ENCODE data around the gene NFE2L1. TPM values are rescaled to one million over a fixed set of nuclear protein-coding genes. Genes with fewer than 3 reads are reported as not detected.

Gene NFE2L1
- total and polyA plus RNA-seq, 9 of the 15 experiments (the other 6 are each of a cell fraction or from before 2014, with no cell fraction given) = 2.0 to 68.6 (median 39.7) TPM

- TF ChIP-seq E2F8 (IDR thresholded peaks at IDR 0.05; ENCODE audit: low read depth, partially characterized antibody) (peak; percentile 55), NFE2L1 (tag; IDR thresholded peaks at IDR 0.05; ENCODE audit: borderline replicate concordance, low read depth) (no peak), NONO (IDR thresholded peaks at IDR 0.05; ENCODE audit: low read depth in 2 of 2, low read length in 1 of 2) (0 out of 4 replicates have a peak, but pooled peaks of 1 of the 2 experiments have one; percentile 32), SLC30A9 (CRISPR knock-in tag; IDR thresholded peaks at IDR 0.05) (no peak), GATA2 (CRISPR knock-in tag; IDR thresholded peaks at IDR 0.05) (no peak), ATF7 (IDR thresholded peaks at IDR 0.05) (peak; percentile 83; the same call in 1 of the 2 replicates), TAF7 (tag; IDR thresholded peaks at IDR 0.05) (peak; percentile 53; the same call in 1 of the 2 replicates), ZNF12 (CRISPR knock-in tag; IDR thresholded peaks at IDR 0.05) (no peak; the same call in none of the 2 replicates), ZZZ3 (IDR thresholded peaks at IDR 0.05) (no peak), YY1 (IDR thresholded peaks at IDR 0.05; ENCODE audit: borderline replicate concordance in 1 of 3, control insufficient read depth in 1 of 3, extremely low read depth in 1 of 3, insufficient read depth in 3 of 3, insufficient read length in 1 of 3, insufficient replicate concordance in 2 of 3, low read depth in 1 of 3, low read length in 2 of 3) (peak in 2 of 3 experiments; percentile 1 to 60), AFF1 (IDR thresholded peaks at IDR 0.05; ENCODE audit: low read depth in 1 of 2, partially characterized antibody in 2 of 2) (peak in 1 of 2 experiments; percentile 83), GABPB1 (CRISPR knock-in tag; IDR thresholded peaks at IDR 0.05) (peak; percentile 91), SRF (CRISPR knock-in tag; IDR thresholded peaks at IDR 0.05) (no peak; a peak in 1 of 4 replicates), ZNF551 (CRISPR knock-in tag; IDR thresholded peaks at IDR 0.05) (no peak), KDM4B (IDR thresholded peaks at IDR 0.05; ENCODE audit: borderline replicate concordance in 2 of 2, low read depth in 1 of 2) (no peak; a peak in 1 of 4 replicates), NEUROD1 (IDR thresholded peaks at IDR 0.05; ENCODE audit: borderline replicate concordance, low read depth, low read length, partially characterized antibody) (peak; percentile 44), ZNF347 (CRISPR knock-in tag; IDR thresholded peaks at IDR 0.05; ENCODE audit: low read depth) (no peak), GTF2A2 (tag; IDR thresholded peaks at IDR 0.05) (no peak), ZNF785 (CRISPR knock-in tag; IDR thresholded peaks at IDR 0.05) (no peak)
These were observed 59.2 kb downstream of the NFE2L1 start, which contains the start of gene SNX11 (continued) for GRCh38 chr17:48107137-48108055.
